Erythroblast (primary cell): Measurements from ENCODE around the gene TPX2.
"Not testable (repeated sequence)": the region's sequence is repeated elsewhere in the genome, so short reads cannot be mapped to it uniquely, and the experiment has no call there.

Source experiments
- GATA1 ChIP-seq: IDR thresholded peaks from 2 replicates; pipeline ENCODE4 v1.6.1; 2011; ENCODE audit warnings: low read depth, mild to moderate bottlenecking, control low read depth, low read length, moderate library complexity
- POLR2A ChIP-seq: IDR thresholded peaks from 2 replicates; pipeline ENCODE4 v1.6.1; 2011; ENCODE audit warnings: mild to moderate bottlenecking, low read length

DNA sequence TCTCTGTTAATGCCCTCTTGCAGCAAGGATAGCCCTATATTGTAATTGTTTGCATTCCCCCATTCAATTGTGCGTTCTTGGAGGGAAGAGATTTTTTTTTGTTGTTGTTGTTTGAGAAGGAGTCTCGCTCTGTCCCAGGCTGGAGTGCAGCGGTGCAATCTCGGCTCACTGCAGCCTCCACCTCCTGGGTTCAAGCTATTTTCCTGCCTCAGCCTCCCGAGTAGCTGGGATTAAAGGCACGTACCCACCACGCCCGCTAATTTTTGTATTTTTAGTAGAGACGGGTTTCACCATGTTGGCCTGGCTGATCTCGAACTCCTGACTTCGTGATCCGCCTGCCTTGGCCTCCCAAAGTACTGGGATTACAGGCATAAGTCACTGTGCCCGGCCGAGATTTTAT, 7.9 kb downstream of the TPX2 start:
- not testable (repeated sequence) for TF ChIP-seq POLR2A, GATA1
